Spleen (tissue), 7 donors: ENCODE measurements around the gene PLA2G4B.

Experiments
- CTCF ChIP-seq, 11 experiments: fragments of 200-600 bp in 7 of 11; fragments of 450-650 bp in 4 of 11; sonication (generic) in 4 of 11; IDR thresholded peaks in 8 of 11; conservative IDR thresholded peaks in 3 of 11; 1 replicate in 7 of 11; 2 replicates in 4 of 11; pipeline versions ENCODE4 v1.4.0 to v1.8.0; 2016 to 2021; ENCODE audit warnings: antibody characterized with exemption in 11 of 11, inconsistent platforms in 4 of 11, mild to moderate bottlenecking in 1 of 11
- POLR2A ChIP-seq, 3 donors: fragments of 450-650 bp; IDR thresholded peaks; one replicate each; pipeline ENCODE4 v1.5.1; 2017; ENCODE audit warnings: antibody characterized with exemption in 3 of 3, mild to moderate bottlenecking in 1 of 3
- donor health status: DM: no; HTN: no; CAD: no; lungs with moderate emphysema.
- donor health status: DM: no; HTN: no; CAD: no.
- donor health status: DM: no; HTN: no; CAD: no.

DNA sequence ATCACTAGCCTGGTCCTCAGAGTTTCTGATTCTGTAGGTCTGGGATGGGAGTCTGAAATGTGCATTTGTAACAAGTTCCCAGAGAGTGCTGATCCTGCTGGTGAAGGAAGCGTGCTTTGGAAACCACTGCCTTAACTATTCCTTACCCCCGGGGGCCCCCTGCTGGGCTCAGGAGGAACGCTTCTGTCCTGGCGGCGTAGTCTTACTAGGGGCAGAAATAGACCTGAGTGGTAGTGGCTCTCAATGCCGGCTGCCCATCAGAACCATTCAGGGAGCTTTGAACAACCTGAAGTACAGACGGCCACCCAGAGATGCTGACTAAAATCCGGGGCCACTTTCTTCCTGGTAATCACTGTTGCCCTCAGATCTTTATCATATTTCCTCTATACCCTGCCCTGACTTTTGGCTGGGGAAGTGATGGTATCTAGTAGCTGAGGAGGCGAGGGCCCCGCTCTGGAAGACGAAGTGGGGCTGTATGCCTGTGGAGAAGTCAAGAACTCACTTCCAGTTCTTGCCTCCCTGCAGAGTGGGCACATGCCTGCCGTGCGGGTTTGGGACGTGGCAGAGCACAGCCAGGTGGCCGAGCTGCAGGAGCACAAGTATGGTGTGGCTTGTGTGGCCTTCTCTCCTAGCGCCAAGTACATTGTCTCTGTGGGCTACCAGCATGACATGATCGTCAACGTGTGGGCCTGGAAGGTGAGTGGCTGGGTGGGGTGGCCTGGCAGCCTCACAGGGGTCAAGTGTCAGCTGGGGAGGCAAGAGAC is 27.0 kb upstream of the PLA2G4B start:
- TF ChIP-seq CTCF (IDR thresholded peaks at IDR 0.05 in 8 of 11, conservative IDR thresholded peaks at IDR 0.05 in 3 of 11) (peak; percentile 78 to 95 (median 90)), POLR2A (IDR thresholded peaks at IDR 0.05) (no peak)
